C4-2B (cell line): ENCODE measurements around the gene HIP1R.

Source experiments
- H3K27ac ChIP-seq: fragments of 450-650 bp; 2 replicates; pipeline ENCODE4 v1.5.1; 2017
- ZFX ChIP-seq: fragments of 450-650 bp; IDR thresholded peaks from 2 replicates; pipeline ENCODE4 v1.6.1; 2017
- TF ChIP-seq, protein P1 (sequence below): fragments of 450-650 bp; conservative IDR thresholded peaks from 2 replicates; pipeline ENCODE4 v1.5.1; 2017; ENCODE audit warnings: mild to moderate bottlenecking

The HIP1R gene

DNA sequence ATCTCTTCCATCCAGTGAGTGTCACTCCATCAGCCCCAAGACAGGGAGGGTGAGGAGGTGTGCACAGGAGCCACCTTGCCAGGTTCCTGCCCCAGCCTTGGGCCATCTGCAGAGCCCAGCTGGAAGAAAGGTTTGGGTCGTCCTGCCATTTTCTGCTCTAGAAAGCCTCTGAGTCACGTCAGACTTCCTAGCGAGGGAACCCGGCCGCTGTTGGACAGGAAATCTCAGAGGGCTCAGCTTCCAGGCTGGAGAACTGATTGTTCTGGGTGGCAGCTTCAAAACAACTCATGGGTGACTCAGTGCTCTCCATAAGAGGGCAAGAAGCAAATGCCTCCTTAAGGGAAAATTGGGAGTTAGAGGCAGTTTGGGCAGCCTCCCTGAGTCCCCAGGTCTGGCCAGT is 16.6 kb downstream of the HIP1R start:
- H3K27ac ChIP-seq, result no peak overlapping the region
- TF ChIP-seq ZFX, result no peak
- TF ChIP-seq, protein P1, sequence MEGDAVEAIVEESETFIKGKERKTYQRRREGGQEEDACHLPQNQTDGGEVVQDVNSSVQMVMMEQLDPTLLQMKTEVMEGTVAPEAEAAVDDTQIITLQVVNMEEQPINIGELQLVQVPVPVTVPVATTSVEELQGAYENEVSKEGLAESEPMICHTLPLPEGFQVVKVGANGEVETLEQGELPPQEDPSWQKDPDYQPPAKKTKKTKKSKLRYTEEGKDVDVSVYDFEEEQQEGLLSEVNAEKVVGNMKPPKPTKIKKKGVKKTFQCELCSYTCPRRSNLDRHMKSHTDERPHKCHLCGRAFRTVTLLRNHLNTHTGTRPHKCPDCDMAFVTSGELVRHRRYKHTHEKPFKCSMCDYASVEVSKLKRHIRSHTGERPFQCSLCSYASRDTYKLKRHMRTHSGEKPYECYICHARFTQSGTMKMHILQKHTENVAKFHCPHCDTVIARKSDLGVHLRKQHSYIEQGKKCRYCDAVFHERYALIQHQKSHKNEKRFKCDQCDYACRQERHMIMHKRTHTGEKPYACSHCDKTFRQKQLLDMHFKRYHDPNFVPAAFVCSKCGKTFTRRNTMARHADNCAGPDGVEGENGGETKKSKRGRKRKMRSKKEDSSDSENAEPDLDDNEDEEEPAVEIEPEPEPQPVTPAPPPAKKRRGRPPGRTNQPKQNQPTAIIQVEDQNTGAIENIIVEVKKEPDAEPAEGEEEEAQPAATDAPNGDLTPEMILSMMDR, result no peak

DNA sequence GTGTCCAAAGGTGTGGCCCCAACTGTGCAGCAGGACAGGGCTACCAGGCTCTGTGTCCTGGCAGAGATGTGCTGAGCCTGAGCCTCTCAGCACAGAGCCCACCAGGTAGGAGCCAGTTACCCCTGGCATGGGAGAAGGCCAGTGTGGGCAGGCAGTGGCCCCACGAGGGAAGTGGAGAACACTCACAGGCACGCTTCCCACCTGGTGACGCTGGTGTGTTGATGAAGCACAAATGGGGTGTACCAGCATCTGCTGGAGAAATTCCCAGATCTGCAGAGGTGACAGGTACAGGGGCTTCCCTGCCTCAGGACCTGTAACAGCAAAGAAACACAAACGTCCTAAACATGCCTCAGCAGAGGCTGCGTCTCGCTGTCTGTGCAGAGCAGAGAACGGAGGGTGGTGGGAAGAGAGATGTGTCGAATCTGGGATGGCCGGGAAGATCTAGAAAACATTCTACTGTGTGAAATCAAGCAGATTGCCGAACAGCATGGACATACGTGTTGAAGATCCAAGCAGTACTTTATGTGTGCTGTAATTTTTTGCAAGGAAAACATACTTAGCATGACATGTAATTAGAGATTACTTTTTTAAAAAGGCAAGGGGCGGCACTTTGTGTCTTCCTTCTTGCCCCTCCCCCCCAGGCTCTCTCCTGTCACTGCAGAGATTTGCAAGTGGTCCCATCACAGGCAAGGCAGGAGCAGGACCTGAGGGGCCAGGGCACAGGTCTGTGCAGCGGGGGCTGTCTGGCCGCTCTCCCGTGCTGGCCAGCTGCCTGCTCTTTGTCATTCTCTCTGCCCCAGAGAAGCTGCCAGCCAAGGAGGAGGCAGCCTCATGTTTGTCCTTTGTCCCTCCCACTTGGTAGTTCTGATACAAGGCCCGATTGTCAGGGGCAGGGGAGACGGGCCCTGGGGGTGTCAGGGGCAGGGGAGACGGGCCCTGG is 17.3 kb downstream of the HIP1R start:
- TF ChIP-seq ZFX, result no peak
- TF ChIP-seq, protein P1, result no peak
- no peak overlapping the region for H3K27ac ChIP-seq

- TF ChIP-seq ZFX, result no peak
- TF ChIP-seq, protein P1, result no peak
- no peak overlapping the region for H3K27ac ChIP-seq
Measured at GRCh38 chr12:122853582-122854245, 18.5 kb downstream of the HIP1R start.

DNA sequence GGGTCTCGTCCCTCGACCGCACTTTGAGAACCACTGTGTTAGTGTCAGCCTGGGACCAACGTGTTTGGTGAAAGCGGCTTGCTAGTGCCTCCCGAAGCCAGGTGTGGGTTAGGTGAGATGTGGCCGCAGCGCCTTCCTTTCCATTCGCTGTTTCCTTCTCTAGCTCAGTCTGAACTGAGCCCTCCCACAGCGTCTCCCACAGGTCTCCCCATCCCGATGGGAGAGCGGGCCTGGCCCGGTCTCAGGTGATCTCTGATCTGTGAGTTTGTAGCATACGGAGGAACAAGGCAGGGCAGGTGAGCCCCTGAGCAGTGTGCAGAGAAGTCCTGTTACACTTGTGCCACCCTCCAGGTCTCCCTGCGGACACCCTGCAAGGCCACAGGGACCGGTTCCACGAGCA is 19.3 kb downstream of the HIP1R start:
- TF ChIP-seq, protein P1, result no peak
- TF ChIP-seq ZFX, result no peak
- no peak overlapping the region for H3K27ac ChIP-seq

DNA sequence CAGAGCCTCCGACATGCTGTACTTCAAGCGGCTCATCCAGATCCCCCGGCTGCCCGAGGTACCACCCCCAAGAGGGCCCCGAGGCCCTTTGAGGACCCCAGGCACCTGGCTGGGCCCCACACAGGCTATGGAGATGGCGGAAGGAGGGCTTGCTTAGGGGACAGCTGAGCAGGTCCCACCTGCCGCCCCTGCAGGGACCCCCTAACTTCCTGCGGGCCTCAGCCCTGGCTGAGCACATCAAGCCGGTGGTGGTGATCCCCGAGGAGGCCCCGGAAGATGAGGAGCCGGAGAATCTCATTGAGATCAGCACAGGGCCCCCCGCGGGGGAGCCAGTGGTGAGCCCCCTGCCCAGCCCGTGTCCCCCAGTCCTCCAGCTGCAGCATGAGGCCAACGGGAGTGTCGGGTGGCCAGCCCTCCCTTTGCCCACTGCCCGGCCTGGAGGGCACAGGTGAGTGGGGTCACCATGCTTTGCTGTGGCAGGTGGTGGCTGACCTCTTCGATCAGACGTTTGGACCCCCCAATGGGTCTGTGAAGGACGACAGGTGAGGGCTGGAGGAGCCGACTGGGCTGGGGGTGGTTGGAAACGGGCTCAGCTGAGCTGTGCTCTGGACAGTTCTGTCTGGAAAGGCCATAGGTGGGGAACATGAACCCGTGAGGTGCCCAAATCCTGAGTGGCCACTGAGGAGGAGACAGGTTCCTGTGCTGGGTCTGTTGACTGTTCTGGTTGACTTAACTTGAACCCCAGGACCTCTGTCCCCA is 20.0 kb downstream of the HIP1R start:
- TF ChIP-seq, protein P1, result no peak
- no peak for TF ChIP-seq ZFX
- H3K27ac ChIP-seq, result no peak overlapping the region

GRCh38 chr12:122855928-122856831 is 20.9 kb downstream of the HIP1R start:
- H3K27ac ChIP-seq, result no peak overlapping the region
- no peak for TF ChIP-seq ZFX
- TF ChIP-seq, protein P1, result no peak
